Psoas muscle (tissue), 8 donors: Measurements from ENCODE around the gene DTL. TPM values are rescaled to one million over a fixed set of nuclear protein-coding genes. Genes with fewer than 3 reads are reported as not detected.

Experiments used
- ATAC-seq, 4 donors: fragments of 200-7000 bp; cut with Tn5 transposase; one replicate each; pipeline ENCODE4 v1.9.1; 2020; ENCODE audit warnings: moderate library complexity in 3 of 4, mild to moderate bottlenecking in 2 of 4
- DNase-seq, 2 donors: peaks; one replicate each; pipeline ENCODE4 v3.0.0-alpha.2; 2020
- H3K27ac ChIP-seq: fragments of 200-600 bp; one replicate; pipeline ENCODE4 v1.8.0; 2022
- H3K27me3 ChIP-seq, 3 donors: fragments of 200-600 bp in 1 of 3; one replicate each; pipeline versions ENCODE4 v1.6.1 to v1.8.0; 2013 to 2022; ENCODE audit warnings: low read length in 2 of 3, mild to moderate bottlenecking in 2 of 3, moderate library complexity in 1 of 3; ENCODE audit not compliant: insufficient read depth in 3 of 3
- H3K36me3 ChIP-seq, 2 donors: fragments of 200-600 bp in 1 of 2; one replicate each; pipeline versions ENCODE4 v1.6.1 to v1.8.0; 2013 to 2022; ENCODE audit warnings: low read depth in 1 of 2, mild to moderate bottlenecking in 1 of 2, moderate library complexity in 1 of 2; ENCODE audit not compliant: insufficient read depth in 1 of 2
- H3K4me1 ChIP-seq: fragments of 200-600 bp; one replicate; pipeline ENCODE4 v1.8.0; 2022
- H3K4me3 ChIP-seq: fragments of 200-600 bp; one replicate; pipeline ENCODE4 v1.8.0; 2022; ENCODE audit warnings: mild to moderate bottlenecking
- H3K9me3 ChIP-seq: fragments of 200-600 bp; one replicate; pipeline ENCODE4 v1.8.0; 2022
- WGBS, 3 donors: extraction: QIAGEN DNeasy Blood & Tissue Kit; methylation state at CpG; one replicate each; pipeline versions ENCODE4 v1.1.6 to v1.1.7; 2013; 5-methylcytosine and 5-hydroxymethylcytosine counted together
- intact Hi-C, 2 donors: fragments of 100-400 bp; cut with DNase I; formaldehyde crosslinking; loops; one replicate each; pipeline versions ENCODE4 v1.11.0 to v1.14.2; 2022
- polyA plus RNA-seq, 3 donors: library from polyadenylated mRNA; stranded (reverse); fragments of 200-250 nt; gene quantifications; one replicate each; pipeline ENCODE4 v1.2.3, GENCODE V29; 2013
- total RNA-seq, 4 donors: library from RNA; stranded (reverse); fragmentation: NEBNext Ultra II Directional in 2 of 4; extraction: Animal tissue kit (Norgen Biotek cat#: 25700) in 2 of 4; gene quantifications; one replicate each; pipeline versions ENCODE4 v1.2.1 to v1.2.4, GENCODE V29; 2021 to 2023
- TF ChIP-seq, protein P1 (sequence below): fragments of 200-600 bp; IDR thresholded peaks from one replicate; pipeline ENCODE4 v1.8.0; 2022; ENCODE audit warnings: antibody characterized with exemption
- donor health status: healthy with polysubstance abuse.
- donor health status: DM: no; HTN: no; CAD: no; lungs with moderate emphysema.
- donor health status: Bipolar disorder and iron deficiency.
- donor health status: healthy.
- donor health status: DM: yes; HTN: yes; CAD: no.
- donor health status: DM: no; HTN: no; CAD: no.
- donor health status: DM: no; HTN: no; CAD: no.
- donor health status: DM: yes; HTN: yes; CAD: no.

The DTL gene
- total and polyA plus RNA-seq, 7 donors, result 0.12 to 0.72 (median 0.19) TPM

DNA sequence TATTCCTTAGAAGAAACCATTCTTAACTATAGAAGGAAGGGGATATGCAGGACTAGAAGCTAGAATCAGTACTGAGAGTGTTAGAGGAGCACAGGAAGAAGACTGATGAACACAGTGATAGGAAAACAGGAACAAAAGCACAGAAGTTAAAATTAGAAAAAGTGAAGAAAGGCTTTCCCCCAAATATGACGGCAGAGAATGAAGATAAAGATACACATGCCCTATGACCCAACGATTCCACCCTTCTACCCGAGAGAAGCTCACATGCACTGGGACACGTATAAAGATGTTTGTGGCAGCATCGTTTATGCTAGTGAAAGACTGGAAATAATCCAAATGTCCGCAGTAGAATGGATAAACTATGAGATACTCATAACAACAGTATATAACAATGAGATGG, 74.2 kb downstream of the DTL start:
- Histone ChIP-seq H3K9me3 (no peaks in the 10 kb centered on the region), H3K4me3 (no peak overlapping the region), H3K36me3 (no peaks in the 10 kb centered on the region), H3K4me1 (peaks cover 13% of the 10 kb centered on the region), H3K27ac (no peak overlapping the region), H3K27me3 (no peaks in the 10 kb centered on the region)
- ATAC-seq, result no peak
- DNase-seq, result no peak
- TF ChIP-seq, protein P1, sequence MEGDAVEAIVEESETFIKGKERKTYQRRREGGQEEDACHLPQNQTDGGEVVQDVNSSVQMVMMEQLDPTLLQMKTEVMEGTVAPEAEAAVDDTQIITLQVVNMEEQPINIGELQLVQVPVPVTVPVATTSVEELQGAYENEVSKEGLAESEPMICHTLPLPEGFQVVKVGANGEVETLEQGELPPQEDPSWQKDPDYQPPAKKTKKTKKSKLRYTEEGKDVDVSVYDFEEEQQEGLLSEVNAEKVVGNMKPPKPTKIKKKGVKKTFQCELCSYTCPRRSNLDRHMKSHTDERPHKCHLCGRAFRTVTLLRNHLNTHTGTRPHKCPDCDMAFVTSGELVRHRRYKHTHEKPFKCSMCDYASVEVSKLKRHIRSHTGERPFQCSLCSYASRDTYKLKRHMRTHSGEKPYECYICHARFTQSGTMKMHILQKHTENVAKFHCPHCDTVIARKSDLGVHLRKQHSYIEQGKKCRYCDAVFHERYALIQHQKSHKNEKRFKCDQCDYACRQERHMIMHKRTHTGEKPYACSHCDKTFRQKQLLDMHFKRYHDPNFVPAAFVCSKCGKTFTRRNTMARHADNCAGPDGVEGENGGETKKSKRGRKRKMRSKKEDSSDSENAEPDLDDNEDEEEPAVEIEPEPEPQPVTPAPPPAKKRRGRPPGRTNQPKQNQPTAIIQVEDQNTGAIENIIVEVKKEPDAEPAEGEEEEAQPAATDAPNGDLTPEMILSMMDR, result no peak
- WGBS, 3 donors, result 74 to 79% (median 78%) methylated on average over 6 of the region's 6 CpGs
- intact Hi-C loops, result no loop called here

GRCh38 chr1:212110617-212111016, 75.1 kb downstream of the DTL start:
- no peaks in the 10 kb centered on the region for H3K27me3 ChIP-seq
- 26 to 40% (median 34%) methylated on average over 2 of the region's 2 CpGs for WGBS, 3 donors
- no peak overlapping the region for H3K4me3 ChIP-seq
- intact Hi-C loops, result no loop called here
- H3K9me3 ChIP-seq, result no peaks in the 10 kb centered on the region
- H3K4me1 ChIP-seq, result peaks cover 9% of the 10 kb centered on the region
- H3K36me3 ChIP-seq, result no peaks in the 10 kb centered on the region
- TF ChIP-seq, protein P1, result no peak
- ATAC-seq (no peak), DNase-seq (no peak)
- no peak overlapping the region for H3K27ac ChIP-seq

GRCh38 chr1:212111536-212111935, 76.0 kb downstream of the DTL start:
- intact Hi-C loops, result no loop called here
- no peak for DNase-seq
- no peak overlapping the region for H3K27ac ChIP-seq

DNA sequence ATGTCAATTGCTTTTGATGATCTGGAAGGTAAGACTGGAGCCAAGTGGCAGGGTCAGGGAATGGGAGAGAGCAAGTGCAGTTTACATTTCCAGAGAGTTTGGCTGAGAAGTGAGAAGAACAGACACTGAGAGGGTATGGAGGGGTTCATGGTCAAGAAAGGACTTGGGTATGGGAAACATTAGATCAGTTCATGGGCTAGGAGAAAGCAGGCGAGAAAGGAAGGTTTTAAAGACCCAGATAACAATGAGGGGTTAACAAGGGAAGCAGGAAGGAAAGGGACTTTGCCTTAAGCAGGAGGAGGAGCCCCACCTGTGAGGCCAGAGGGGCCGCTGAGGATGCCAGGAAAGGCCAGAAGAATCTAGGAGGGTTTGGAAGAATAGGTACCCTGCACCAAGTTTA, 78.2 kb downstream of the DTL start:
- TF ChIP-seq, protein P1, result no peak
- no peaks in the 10 kb centered on the region for H3K27me3 ChIP-seq
- no peaks in the 10 kb centered on the region for H3K36me3 ChIP-seq
- WGBS, 3 donors, result 71 to 88% (median 85%) methylated on average over 2 of the region's 2 CpGs
- H3K9me3 ChIP-seq, result no peaks in the 10 kb centered on the region
- intact Hi-C loops, result no loop called here
- H3K4me3 ChIP-seq, result no peak overlapping the region
- DNase-seq, result no peak
- no peak overlapping the region for H3K27ac ChIP-seq
- peaks cover 7% of the 10 kb centered on the region for H3K4me1 ChIP-seq
- no peak for ATAC-seq

More at GRCh38 chr1:212111536-212111935, 76.0 kb downstream of the DTL start:
- 98 to 100% (median 100%) methylated on average over 1 of the region's 1 CpG for WGBS, 3 donors
- TF ChIP-seq, protein P1, result no peak
- peaks cover 2% of the 10 kb centered on the region for H3K4me1 ChIP-seq
- no peak for ATAC-seq
- H3K27me3 ChIP-seq, result no peaks in the 10 kb centered on the region
- H3K4me3 ChIP-seq, result no peak overlapping the region
- no peaks in the 10 kb centered on the region for H3K36me3 ChIP-seq
- no peaks in the 10 kb centered on the region for H3K9me3 ChIP-seq
